ENCODE measurements around the gene SLC1A5.

The SLC1A5 gene

GRCh38 chr19:46756544-46756888 is 31.9 kb downstream of the SLC1A5 start:
- H3K4me3 ChIP-seq (ENCODE audit: low read depth, low read length), result no peak overlapping the region
- DNase-seq (ENCODE audit: low read depth), result no peak
- no peak for TF ChIP-seq CTCF (conservative IDR thresholded peaks at IDR 0.05; ENCODE audit: low read depth, low read length)

DNA sequence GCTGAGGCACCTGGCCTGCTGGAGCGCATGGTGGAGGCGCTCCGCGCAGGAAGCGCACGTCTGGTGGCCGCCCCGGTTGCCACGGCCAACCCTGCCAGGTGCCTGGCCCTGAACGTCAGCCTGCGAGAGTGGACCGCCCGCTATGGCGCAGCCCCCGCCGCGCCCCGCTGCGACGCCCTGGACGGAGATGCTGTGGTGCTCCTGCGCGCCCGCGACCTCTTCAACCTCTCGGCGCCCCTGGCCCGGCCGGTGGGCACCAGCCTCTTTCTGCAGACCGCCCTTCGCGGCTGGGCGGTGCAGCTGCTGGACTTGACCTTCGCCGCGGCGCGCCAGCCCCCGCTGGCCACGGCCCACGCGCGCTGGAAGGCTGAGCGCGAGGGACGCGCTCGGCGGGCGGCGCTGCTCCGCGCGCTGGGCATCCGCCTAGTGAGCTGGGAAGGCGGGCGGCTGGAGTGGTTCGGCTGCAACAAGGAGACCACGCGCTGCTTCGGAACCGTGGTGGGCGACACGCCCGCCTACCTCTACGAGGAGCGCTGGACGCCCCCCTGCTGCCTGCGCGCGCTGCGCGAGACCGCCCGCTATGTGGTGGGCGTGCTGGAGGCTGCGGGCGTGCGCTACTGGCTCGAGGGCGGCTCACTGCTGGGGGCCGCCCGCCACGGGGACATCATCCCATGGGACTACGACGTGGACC is 32.4 kb downstream of the SLC1A5 start:
- TF ChIP-seq CTCF (conservative IDR thresholded peaks at IDR 0.05; ENCODE audit: low read depth, low read length), result no peak
- no peak overlapping the region for H3K4me3 ChIP-seq (ENCODE audit: low read depth, low read length)
- DNase-seq (ENCODE audit: low read depth), result no peak

DNA sequence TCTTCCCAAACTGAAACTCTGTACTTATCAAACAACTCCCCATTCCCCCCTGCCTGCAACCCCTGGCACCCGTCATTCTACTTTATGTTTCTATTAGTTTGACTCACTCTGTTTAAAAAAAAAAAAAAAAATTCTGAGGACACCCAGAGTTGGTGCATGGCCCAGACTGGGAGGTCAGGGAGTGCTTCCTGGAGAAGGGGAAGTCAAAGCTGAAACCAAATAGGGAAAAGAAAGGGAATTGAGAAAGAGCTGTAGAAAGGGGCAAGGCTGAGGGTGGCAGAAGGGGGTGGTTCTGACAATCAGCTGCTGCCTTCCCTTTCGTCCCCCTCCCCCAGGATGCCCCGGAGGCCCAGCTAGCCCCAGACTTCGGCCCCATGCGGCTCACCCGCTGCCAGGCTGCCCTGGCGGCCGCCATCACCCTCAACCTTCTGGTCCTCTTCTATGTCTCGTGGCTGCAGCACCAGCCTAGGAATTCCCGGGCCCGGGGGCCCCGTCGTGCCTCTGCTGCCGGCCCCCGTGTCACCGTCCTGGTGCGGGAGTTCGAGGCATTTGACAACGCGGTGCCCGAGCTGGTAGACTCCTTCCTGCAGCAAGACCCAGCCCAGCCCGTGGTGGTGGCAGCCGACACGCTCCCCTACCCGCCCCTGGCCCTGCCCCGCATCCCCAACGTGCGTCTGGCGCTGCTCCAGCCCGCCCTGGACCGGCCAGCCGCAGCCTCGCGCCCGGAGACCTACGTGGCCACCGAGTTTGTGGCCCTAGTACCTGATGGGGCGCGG is 33.1 kb downstream of the SLC1A5 start:
- H3K4me3 ChIP-seq (ENCODE audit: low read depth, low read length), result no peak overlapping the region
- no peak for TF ChIP-seq CTCF (conservative IDR thresholded peaks at IDR 0.05; ENCODE audit: low read depth, low read length)
- peak; percentile 69 for DNase-seq (ENCODE audit: low read depth)

DNA sequence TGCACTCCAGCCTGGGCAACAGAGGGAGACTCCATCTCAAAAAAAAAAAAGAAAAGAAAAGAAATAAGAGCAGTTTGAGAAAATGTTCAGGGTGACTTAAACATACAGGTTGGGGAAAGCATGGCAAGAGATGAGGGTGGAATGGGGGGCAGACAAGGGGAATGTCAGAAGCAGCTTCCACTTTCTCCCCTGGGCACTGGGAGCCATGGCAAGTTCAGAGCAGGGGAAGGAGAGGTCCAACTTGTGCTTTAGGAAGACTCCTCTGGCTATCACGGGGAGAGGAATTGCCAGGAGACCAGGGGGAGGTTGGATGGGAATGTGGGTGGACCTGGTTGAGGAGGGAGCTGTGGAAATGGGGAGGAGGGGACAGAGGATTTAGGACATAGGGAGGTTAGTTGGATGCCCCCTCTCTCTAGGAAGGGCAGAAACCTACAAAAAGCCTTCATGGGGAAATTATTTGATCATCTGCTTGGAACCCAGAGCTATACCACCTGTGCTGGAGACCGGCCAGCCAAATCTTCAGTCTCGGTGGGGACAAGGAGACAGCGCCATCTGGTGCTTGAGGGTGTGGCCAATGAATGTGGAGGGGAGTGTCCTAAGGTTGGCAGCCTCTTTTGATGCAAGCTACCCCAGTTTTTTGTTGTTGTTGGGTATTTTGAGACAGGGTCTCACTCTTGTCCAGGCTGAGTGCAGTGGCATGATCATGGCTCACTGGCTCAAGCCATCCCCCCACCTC is 34.8 kb downstream of the SLC1A5 start:
- peak; percentile 62 for TF ChIP-seq CTCF (conservative IDR thresholded peaks at IDR 0.05; ENCODE audit: low read depth, low read length)
- peak; percentile 43 for DNase-seq (ENCODE audit: low read depth)
- no peak overlapping the region for H3K4me3 ChIP-seq (ENCODE audit: low read depth, low read length)

DNA sequence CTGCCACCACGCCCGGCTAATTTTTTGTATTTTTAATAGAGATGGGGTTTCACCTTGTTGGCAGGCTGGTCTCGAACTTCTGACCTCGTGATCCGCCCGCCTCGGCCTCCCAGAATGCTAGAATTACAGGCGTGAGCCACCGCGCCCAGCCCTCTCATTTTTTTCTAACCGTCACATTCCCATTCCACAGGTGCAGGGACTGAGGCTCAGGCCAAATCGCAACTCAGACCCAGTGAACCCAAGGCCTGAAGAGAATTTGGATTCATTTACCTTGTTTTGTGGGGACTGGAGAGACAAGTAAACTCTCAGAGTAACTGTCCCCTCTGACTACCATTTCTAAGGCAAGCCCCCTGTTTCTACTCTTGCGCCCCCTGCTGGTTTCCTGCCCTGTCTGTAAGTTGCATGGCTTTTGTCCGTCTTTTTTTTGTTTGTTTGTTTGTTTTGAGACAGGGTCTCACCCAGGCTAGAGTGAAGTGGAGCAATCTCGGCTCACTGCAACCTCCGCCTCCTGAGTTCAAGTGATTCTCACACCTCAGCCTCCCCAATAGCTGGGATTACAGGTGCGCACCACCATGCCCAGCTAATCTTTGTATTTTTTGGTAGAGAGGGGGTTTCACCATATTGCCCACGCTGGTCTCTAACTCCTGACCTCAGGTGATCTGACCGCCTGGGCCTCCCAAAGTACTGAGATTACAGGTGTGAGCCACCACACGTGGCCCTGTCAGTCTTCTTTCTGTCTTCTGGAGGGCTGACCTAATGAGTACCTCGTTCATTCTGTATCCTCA is 39.9 kb downstream of the SLC1A5 start:
- DNase-seq (ENCODE audit: low read depth), result peak; percentile 79
- TF ChIP-seq CTCF (conservative IDR thresholded peaks at IDR 0.05; ENCODE audit: low read depth, low read length), result peak; percentile 88
- H3K4me3 ChIP-seq (ENCODE audit: low read depth, low read length), result no peak overlapping the region

- no peak for DNase-seq (ENCODE audit: low read depth)
- peak within 1 kb of the TSS; percentile 83 for H3K4me3 ChIP-seq (ENCODE audit: low read depth, low read length)
- no peak for TF ChIP-seq CTCF (conservative IDR thresholded peaks at IDR 0.05; ENCODE audit: low read depth, low read length)
Observed at GRCh38 chr19:46746281-46747057, 41.9 kb downstream of the SLC1A5 start, which contains the start of gene STRN4. Gene STRN4 (minus strand): TSS chr19:46746450. CDS start chr19:46746430, 20 bp downstream.

Data from choroid plexus epithelial cell (primary cell).